Endothelial cell (in vitro differentiated cells): Measurements from ENCODE around the gene MYO5A. TPM values are rescaled to one million over a fixed set of nuclear protein-coding genes. Genes with fewer than 3 reads are reported as not detected.

Experiments
- DNase-seq: peaks from one replicate; pipeline ENCODE4 v3.0.0; 2021; ENCODE audit warnings: low spot score
- H3K27ac Mint-ChIP-seq: one replicate; pipeline ENCODE4 v1.8.0; 2021; ENCODE audit warnings: mixed read lengths, inconsistent platforms; ENCODE audit not compliant: unreplicated experiment
- H3K27me3 Mint-ChIP-seq: one replicate; pipeline ENCODE4 v1.8.0; 2021; ENCODE audit warnings: mild to moderate bottlenecking, moderate library complexity, mixed read lengths, inconsistent platforms; ENCODE audit not compliant: unreplicated experiment
- H3K36me3 Mint-ChIP-seq: one replicate; pipeline ENCODE4 v1.8.0; 2021; ENCODE audit warnings: mild to moderate bottlenecking, low read depth, mixed read lengths, inconsistent platforms; ENCODE audit not compliant: unreplicated experiment
- H3K4me1 Mint-ChIP-seq: one replicate; pipeline ENCODE4 v1.8.0; 2021; ENCODE audit warnings: mild to moderate bottlenecking, mixed read lengths, inconsistent platforms; ENCODE audit not compliant: unreplicated experiment
- H3K4me3 Mint-ChIP-seq: one replicate; pipeline ENCODE4 v1.8.0; 2021; ENCODE audit warnings: mild to moderate bottlenecking, mixed read lengths, inconsistent platforms; ENCODE audit not compliant: unreplicated experiment
- H3K9me3 Mint-ChIP-seq: one replicate; pipeline ENCODE4 v1.8.0; 2021; ENCODE audit warnings: mixed read lengths, inconsistent platforms; ENCODE audit not compliant: unreplicated experiment
- total RNA-seq: library from RNA; stranded (reverse); fragmentation: NEBNext Ultra II Directional; extraction: Animal tissue kit (Norgen Biotek cat#: 25700); gene quantifications from one replicate; pipeline ENCODE4 v1.2.1, GENCODE V29; 2021; ENCODE audit not compliant: unreplicated experiment
- TF ChIP-seq, protein P1 (sequence below): fragments of 200-600 bp; sonication (generic); IDR thresholded peaks from one replicate; pipeline ENCODE4 v1.5.0; 2021; ENCODE audit warnings: antibody characterized with exemption; ENCODE audit not compliant: unreplicated experiment

Gene MYO5A
- total RNA-seq, 1 donor from 2014 or later, result 9.1 TPM

- Mint-ChIP-seq H3K27me3 (peaks cover 4% of the 10 kb centered on the region), H3K4me3 (peak within 1 kb of the TSS; percentile 85), H3K4me1 (no peaks in the 10 kb centered on the region), H3K36me3 (no peaks in the 10 kb centered on the region), H3K9me3 (no peaks in the 10 kb centered on the region), H3K27ac (no peak within 1 kb of the TSS)
- TF ChIP-seq, protein P1, sequence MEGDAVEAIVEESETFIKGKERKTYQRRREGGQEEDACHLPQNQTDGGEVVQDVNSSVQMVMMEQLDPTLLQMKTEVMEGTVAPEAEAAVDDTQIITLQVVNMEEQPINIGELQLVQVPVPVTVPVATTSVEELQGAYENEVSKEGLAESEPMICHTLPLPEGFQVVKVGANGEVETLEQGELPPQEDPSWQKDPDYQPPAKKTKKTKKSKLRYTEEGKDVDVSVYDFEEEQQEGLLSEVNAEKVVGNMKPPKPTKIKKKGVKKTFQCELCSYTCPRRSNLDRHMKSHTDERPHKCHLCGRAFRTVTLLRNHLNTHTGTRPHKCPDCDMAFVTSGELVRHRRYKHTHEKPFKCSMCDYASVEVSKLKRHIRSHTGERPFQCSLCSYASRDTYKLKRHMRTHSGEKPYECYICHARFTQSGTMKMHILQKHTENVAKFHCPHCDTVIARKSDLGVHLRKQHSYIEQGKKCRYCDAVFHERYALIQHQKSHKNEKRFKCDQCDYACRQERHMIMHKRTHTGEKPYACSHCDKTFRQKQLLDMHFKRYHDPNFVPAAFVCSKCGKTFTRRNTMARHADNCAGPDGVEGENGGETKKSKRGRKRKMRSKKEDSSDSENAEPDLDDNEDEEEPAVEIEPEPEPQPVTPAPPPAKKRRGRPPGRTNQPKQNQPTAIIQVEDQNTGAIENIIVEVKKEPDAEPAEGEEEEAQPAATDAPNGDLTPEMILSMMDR, result no peak
- peak; percentile 93 for DNase-seq
These were observed 233.2 kb downstream of the MYO5A start, which contains the start of gene MYO5C for GRCh38 chr15:52295421-52296001. Gene MYO5C (minus strand): TSS chr15:52295804. CDS start chr15:52295636, 168 bp downstream.

- TF ChIP-seq, protein P1, result no peak
- H3K4me3 Mint-ChIP-seq, result peak overlapping the region; percentile 85
- H3K9me3 Mint-ChIP-seq, result no peaks in the 10 kb centered on the region
These were observed 233.7 kb downstream of the MYO5A start for GRCh38 chr15:52294881-52295420.

DNA sequence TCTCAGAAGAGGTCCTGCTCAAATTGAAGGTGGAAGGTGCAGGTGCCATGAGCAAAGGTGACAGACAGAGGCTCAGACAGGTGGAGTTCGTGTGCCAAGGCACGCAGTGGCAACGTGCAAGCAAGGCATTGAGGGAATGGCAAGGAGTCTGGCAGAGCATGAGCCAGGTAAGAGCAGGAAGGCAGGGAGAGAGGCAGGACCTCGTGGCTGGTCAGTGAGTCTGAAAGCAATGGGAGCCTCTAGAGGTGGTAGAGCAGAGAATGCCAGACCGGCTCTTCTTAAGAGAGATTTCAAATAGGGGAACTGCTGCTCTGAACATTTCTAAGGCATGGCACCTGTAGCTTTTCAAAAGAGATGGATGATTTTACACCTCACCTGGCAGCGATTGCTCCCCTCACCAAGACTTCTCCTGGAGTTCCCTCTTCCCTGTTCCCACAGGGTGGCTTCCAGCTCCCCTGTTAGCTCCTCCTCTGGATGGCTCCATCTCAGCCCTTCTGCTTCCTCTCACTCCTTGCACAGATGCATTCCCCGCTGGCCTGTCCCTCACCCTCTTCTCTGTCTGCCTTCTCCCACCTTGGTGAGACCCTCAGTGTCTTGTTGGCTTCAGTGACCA is 235.8 kb downstream of the MYO5A start:
- no peak overlapping the region for H3K27ac Mint-ChIP-seq
- peaks cover 9% of the 10 kb centered on the region for H3K27me3 Mint-ChIP-seq
- no peaks in the 10 kb centered on the region for H3K9me3 Mint-ChIP-seq
- H3K4me1 Mint-ChIP-seq, result peaks cover 5% of the 10 kb centered on the region
- no peaks in the 10 kb centered on the region for H3K36me3 Mint-ChIP-seq
- no peak overlapping the region for H3K4me3 Mint-ChIP-seq
- no peak for DNase-seq
- TF ChIP-seq, protein P1, result no peak

More at GRCh38 chr15:52294881-52295420, 233.7 kb downstream of the MYO5A start:
- DNase-seq, result peak; percentile 21
- H3K36me3 Mint-ChIP-seq, result no peaks in the 10 kb centered on the region
- no peak overlapping the region for H3K27ac Mint-ChIP-seq
- peaks cover 4% of the 10 kb centered on the region for H3K27me3 Mint-ChIP-seq
- peaks cover 1% of the 10 kb centered on the region for H3K4me1 Mint-ChIP-seq

GRCh38 chr15:52291204-52291603 is 237.5 kb downstream of the MYO5A start:
- Mint-ChIP-seq H3K9me3 (no peaks in the 10 kb centered on the region), H3K4me3 (no peak overlapping the region), H3K4me1 (peaks cover 5% of the 10 kb centered on the region), H3K36me3 (peaks cover 4% of the 10 kb centered on the region), H3K27me3 (peaks cover 13% of the 10 kb centered on the region), H3K27ac (no peak overlapping the region)
- TF ChIP-seq, protein P1, result no peak
- DNase-seq, result no peak

GRCh38 chr15:52290800-52291199 is 237.9 kb downstream of the MYO5A start:
- Mint-ChIP-seq H3K4me3 (no peak overlapping the region), H3K4me1 (peaks cover 5% of the 10 kb centered on the region), H3K27ac (no peak overlapping the region), H3K27me3 (peaks cover 13% of the 10 kb centered on the region), H3K36me3 (peaks cover 4% of the 10 kb centered on the region), H3K9me3 (no peaks in the 10 kb centered on the region)
- DNase-seq, result no peak
- TF ChIP-seq, protein P1, result no peak
